NCI-H2029 treated with DMSO at 0.1 percent for 48 hours (cell line): ENCODE measurements around the gene FBXO3.
"Not testable (repeated sequence)": the region's sequence is repeated elsewhere in the genome, so short reads cannot be mapped to it uniquely, and the experiment has no call there.

Experiments used
- DNase-seq: peaks from one replicate; lab custom pipeline; 2025; lab: John Stamatoyannopoulos, UW

The FBXO3 gene

GRCh38 chr11:33729072-33729664 lies 45.2 kb downstream of the FBXO3 start:
- DNase-seq: not testable (repeated sequence)

GRCh38 chr11:33727539-33727938 lies 46.8 kb downstream of the FBXO3 start:
- DNase-seq: not testable (repeated sequence)

DNA sequence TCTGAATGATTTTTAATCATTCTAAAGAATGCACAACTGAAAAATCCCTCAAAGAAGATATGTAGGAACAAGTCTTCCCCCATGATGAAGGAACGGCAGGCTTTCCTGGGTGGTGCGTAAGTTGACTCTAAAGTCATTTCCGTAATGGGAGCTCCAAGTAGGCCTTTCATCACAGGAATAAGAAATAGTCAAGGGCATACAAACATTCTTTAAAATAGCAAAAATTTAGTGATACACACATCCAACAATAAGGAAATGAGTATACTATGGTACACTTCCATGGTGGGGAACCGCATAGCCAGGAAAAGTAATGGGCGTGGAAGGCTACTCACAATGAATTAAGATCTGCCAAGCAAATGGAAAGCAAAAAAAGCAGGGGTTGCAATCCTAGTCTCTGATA lies 48.8 kb downstream of the FBXO3 start:
- DNase-seq: no peak

GRCh38 chr11:33724644-33725035 lies 49.7 kb downstream of the FBXO3 start:
- no peak for DNase-seq

GRCh38 chr11:33723238-33723881 lies 51.0 kb downstream of the FBXO3 start:
- no peak for DNase-seq

GRCh38 chr11:33722590-33723234 lies 51.6 kb downstream of the FBXO3 start:
- DNase-seq: no peak

DNA sequence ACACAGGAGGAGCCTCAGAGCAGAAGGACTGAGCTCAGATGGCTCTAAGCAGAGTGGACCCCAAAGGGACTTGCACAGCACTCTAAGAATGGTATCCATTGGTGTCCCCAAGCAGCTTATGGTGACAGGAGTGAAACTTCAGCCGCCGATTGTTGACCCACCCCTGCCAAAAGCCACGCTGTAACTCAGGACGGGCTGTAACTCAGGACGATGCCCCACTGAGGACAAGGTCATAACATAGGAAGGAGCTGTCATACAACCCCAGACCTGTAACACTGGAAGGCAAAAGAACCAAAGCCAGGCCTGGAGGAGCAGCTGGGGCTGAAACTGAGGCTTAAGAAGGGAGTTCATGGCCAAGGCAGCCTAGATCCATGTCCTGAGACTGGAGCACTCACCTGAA lies 52.3 kb downstream of the FBXO3 start:
- no peak for DNase-seq

GRCh38 chr11:33721426-33721825 lies 52.9 kb downstream of the FBXO3 start:
- DNase-seq: no peak

- no peak for DNase-seq
Observed at GRCh38 chr11:33719587-33719986, 54.7 kb downstream of the FBXO3 start.

DNA sequence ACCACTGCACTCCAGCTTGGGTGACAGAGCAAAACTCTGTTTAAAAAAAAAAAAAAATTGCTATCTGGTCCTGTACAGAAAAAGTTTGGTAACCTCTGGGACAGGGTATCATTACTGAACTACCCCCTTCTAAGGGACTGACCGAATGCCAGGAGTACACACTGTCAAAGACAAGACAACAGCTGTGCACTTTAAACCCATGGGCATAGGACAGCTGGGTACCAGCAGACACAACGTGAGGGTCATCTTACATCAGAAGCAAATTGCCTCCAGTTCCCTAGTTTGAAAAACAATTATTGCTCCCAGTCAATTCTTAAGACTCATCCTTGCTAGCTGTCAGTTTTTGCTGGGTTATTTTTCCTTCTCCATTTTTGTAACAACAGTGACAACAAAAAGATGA lies 55.9 kb downstream of the FBXO3 start:
- DNase-seq: no peak

- no peak for DNase-seq
Observed at GRCh38 chr11:33716243-33716642, 58.1 kb downstream of the FBXO3 start.

DNA sequence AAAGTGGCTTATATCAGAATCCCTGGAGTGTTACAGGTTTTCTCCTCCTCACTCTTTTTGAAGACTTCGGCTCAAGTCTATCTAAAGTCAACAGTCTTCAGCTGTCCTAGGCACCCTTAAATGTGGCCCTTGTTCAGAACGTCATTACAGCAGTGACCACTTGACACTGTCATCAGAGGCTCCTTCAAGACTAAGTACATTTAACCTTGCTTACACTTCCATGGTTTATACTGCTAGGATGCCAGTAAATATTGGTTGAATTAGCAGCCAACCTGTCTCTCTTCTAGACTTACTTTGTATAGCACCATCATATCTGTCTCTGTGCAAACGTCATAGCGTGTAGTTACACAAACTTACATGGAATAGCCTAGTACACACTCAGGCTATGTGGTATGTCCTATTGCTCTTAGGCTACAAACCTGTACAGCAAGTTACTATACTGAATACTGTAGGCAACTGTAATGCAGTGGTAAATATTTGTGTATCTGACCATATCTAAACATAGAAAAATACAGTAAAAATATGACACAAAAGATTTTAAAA lies 60.4 kb downstream of the FBXO3 start:
- peak; percentile 19 for DNase-seq

DNA sequence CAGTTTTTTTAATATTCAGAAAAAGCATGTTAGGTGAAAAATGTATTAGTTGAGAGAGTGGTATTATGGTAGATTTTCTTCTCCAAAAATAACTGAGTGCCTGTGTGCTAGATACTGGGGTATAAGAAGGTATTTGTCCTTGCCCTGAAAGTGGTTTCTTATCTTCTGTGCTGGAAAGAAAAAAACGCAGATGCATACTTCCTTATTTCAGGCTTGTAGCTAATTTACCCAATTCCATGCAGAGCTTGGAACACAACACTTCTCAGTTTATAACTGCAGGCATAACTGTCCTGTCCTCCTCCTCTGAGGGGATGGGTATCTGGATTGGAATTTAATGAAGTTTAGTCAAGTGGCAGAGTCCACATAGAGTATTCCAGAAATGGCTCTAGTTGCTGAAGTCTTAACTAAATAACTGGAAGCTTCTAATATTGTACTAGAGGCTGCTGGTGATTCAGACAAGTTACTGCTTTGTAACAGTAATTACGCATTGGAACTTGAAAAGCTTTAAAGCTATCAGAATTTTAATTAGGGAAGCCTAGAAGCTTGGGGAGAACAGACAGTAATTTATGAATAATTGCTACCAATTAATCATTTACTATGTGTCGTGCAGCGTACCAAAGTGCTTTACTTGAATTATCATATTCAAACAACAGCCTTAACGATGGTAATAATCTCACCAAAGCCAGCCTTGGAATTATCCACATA lies 61.0 kb downstream of the FBXO3 start:
- DNase-seq: no peak

- no peak for DNase-seq
Observed at GRCh38 chr11:33712436-33712835, 61.9 kb downstream of the FBXO3 start.

GRCh38 chr11:33709466-33709865 lies 64.9 kb downstream of the FBXO3 start:
- DNase-seq: no peak

DNA sequence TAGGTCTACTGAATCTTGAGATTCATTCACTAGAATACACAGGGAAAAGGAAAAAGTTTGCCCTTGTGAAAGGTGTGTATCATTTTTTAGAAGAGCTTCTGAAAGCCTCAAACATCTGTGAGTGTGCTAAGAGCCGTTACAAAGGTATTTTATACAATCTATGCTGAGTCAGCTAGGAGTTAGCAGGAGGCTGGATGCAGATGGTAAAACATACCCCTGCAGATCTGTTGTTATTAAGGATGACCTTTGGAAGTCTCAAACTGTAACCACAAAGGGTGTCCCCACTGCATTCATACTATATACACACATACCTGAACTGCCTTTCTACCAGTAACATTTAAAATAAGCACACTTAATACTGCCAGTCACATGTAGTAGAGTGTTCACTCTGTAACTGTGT lies 65.3 kb downstream of the FBXO3 start:
- no peak for DNase-seq

DNA sequence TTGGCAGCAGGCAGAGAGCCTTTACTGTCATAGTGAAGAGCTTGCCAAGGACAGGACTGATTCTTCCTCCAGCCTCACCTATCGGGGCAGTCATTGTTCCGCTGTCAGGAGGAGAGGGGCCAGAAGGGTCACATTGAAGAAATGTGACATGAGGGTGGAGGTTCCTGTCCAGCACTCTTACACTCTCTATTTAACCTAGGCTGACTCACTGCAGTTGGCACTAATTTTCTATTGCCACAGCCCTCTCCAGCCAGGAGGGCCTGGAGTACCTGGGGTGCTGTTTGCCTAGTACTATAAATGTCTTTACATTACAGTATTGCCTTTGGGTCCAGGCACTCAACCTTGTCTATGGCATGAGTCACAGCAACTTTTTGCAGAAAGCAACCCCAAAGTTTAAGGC lies 66.5 kb downstream of the FBXO3 start:
- DNase-seq: not testable (repeated sequence)

GRCh38 chr11:33706966-33707365 lies 67.4 kb downstream of the FBXO3 start:
- no peak for DNase-seq

- DNase-seq: no peak
Observed at GRCh38 chr11:33706546-33706945, 67.8 kb downstream of the FBXO3 start.

- no peak for DNase-seq
Observed at GRCh38 chr11:33704240-33705002, 69.9 kb downstream of the FBXO3 start.

DNA sequence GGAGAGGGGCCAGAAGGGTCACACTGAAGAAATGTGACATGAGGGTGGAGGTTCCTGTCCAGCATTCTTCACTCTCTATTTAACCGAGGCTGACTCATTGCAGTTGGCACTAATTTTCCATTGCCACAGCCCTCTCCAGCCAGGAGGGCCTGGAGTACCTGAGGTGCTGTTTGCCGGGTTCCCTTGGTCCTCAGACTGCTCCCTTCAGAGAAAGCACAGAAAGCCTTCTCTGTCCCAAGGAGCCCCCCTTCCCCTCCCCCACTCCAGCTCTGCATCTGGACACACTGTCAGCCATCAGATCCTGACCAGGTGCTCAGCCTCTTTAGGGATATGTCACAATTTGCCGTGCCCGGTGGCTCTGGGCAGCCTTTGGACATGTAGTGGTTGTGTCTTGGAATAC lies 70.5 kb downstream of the FBXO3 start:
- no peak for DNase-seq

DNA sequence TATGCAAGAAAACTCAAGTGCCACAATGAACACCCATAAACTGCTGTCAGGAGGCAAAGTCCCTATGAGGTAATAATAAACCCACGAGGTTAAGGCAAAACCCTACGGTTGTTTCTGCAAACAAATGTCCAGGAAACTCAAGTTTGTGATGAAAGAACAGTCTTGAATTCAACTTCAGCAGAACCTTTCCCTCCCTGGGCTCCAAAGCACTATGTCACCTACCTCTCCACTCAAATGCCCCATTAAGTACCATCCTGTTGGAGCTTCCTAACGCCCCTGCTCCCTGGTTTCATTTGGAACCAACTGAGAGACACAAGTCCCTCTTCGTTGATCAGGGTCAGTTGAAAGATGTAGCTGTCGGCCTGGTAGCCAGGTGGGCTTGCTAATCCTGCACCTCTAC lies 71.1 kb downstream of the FBXO3 start:
- no peak for DNase-seq
